GM12878 (cell line): ENCODE measurements around the gene CASP8.

Experiments
- CBX5 ChIP-seq: sonication (generic); IDR thresholded peaks from 2 replicates; pipeline ENCODE4 v1.6.1; 2016; ENCODE audit warnings: low read depth, moderate library complexity, mild to moderate bottlenecking, inconsistent platforms
- EZH2 ChIP-seq: IDR thresholded peaks from 2 replicates; pipeline ENCODE4 v1.6.1; 2012; ENCODE audit warnings: low read depth, mild to moderate bottlenecking, control low read depth, inconsistent platforms, low read length, borderline replicate concordance; ENCODE audit not compliant: control insufficient read depth
- HCFC1 ChIP-seq: fragments of 150-350 bp; IDR thresholded peaks from 2 replicates; pipeline ENCODE4 v1.6.1; 2014; ENCODE audit warnings: low read length
- SRF ChIP-seq, 2 experiments: IDR thresholded peaks; 2 replicates each; pipeline ENCODE4 v1.6.1; 2011; ENCODE audit warnings: low read depth in 2 of 2, low read length in 2 of 2, mild to moderate bottlenecking in 1 of 2, moderate library complexity in 1 of 2
- YY1 ChIP-seq: IDR thresholded peaks from 2 replicates; pipeline ENCODE4 v1.6.1; 2011; ENCODE audit warnings: low read depth, mild to moderate bottlenecking, low read length
- TF ChIP-seq, protein P1 (sequence below): IDR thresholded peaks from 2 replicates; pipeline ENCODE4 v1.6.1; 2011; ENCODE audit warnings: low read depth, low read length, improper control_type of control experiment, borderline replicate concordance
- TF ChIP-seq, protein P2 (sequence below), 3 experiments: IDR thresholded peaks in 2 of 3; conservative IDR thresholded peaks in 1 of 3; 2 replicates each; pipeline ENCODE4 v1.5.1; 2011; ENCODE audit warnings: low read depth in 3 of 3, low read length in 3 of 3, mild to moderate bottlenecking in 3 of 3, control low read depth in 2 of 3, moderate library complexity in 2 of 3, inconsistent platforms in 1 of 3, mixed read lengths in 1 of 3; ENCODE audit not compliant: control insufficient read depth in 2 of 3, insufficient read depth in 1 of 3; ENCODE audit errors: extremely low read depth in 1 of 3

DNA sequence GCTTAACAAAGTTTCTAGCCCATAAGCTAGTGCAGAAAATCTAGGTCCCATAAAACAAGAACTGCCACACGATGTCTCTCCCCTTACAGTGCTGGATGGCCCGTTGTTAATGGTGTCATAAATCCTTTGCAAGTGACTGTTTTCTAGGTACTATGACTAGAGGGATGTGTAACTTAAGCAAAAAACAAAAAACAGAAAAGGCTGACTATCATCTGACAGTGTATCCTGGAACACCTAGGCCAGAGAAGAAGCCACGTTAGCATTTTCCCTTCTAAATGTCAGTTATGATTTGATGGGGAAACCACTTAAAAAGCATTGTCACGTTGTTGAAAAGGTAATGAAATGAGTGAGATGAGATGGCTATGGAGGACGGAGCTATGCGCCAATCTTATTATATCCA, 2.4 kb downstream of the CASP8 start:
- TF ChIP-seq EZH2 (no peak), CBX5 (no peak), HCFC1 (no peak), YY1 (no peak), SRF (IDR thresholded peaks at IDR 0.05; ENCODE audit: low read depth in 2 of 2, low read length in 2 of 2) (no peak)
- TF ChIP-seq, protein P1, sequence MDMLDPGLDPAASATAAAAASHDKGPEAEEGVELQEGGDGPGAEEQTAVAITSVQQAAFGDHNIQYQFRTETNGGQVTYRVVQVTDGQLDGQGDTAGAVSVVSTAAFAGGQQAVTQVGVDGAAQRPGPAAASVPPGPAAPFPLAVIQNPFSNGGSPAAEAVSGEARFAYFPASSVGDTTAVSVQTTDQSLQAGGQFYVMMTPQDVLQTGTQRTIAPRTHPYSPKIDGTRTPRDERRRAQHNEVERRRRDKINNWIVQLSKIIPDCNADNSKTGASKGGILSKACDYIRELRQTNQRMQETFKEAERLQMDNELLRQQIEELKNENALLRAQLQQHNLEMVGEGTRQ, result no peak
- TF ChIP-seq, protein P2, sequence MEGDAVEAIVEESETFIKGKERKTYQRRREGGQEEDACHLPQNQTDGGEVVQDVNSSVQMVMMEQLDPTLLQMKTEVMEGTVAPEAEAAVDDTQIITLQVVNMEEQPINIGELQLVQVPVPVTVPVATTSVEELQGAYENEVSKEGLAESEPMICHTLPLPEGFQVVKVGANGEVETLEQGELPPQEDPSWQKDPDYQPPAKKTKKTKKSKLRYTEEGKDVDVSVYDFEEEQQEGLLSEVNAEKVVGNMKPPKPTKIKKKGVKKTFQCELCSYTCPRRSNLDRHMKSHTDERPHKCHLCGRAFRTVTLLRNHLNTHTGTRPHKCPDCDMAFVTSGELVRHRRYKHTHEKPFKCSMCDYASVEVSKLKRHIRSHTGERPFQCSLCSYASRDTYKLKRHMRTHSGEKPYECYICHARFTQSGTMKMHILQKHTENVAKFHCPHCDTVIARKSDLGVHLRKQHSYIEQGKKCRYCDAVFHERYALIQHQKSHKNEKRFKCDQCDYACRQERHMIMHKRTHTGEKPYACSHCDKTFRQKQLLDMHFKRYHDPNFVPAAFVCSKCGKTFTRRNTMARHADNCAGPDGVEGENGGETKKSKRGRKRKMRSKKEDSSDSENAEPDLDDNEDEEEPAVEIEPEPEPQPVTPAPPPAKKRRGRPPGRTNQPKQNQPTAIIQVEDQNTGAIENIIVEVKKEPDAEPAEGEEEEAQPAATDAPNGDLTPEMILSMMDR (IDR thresholded peaks at IDR 0.05 in 2 of 3, conservative IDR thresholded peaks at IDR 0.05 in 1 of 3; ENCODE audit: control insufficient read depth in 2 of 3, extremely low read depth in 1 of 3, insufficient read depth in 1 of 3, low read depth in 3 of 3, low read length in 3 of 3), result no peak
